Measurements from ENCODE around the gene FOXP1. TPM values are rescaled to one million over a fixed set of nuclear protein-coding genes. Genes with fewer than 3 reads are reported as not detected.

The FOXP1 gene
- total RNA-seq, 2 donors from 2014 or later, result 41.7 to 94.3 TPM

- H3K9me3 ChIP-seq (ENCODE audit: control insufficient read depth, low read length), result peaks cover 17% of the 10 kb centered on the region
- no peak for TF ChIP-seq CTCF (conservative IDR thresholded peaks at IDR 0.05)
- WGBS, 2 experiments (ENCODE audit: insufficient coverage in 1 of 2, insufficient read length in 1 of 2), result 91 to 100% methylated on average over 2 to 3 of the region's 3 CpGs
- peaks cover 35% of the 10 kb centered on the region for H3K36me3 Mint-ChIP-seq (ENCODE audit: low read depth)
- no peak overlapping the region for H3K27ac ChIP-seq (ENCODE audit: low read depth, low read length)
- peaks cover 4% of the 10 kb centered on the region for H3K4me1 ChIP-seq (ENCODE audit: control insufficient read depth, insufficient read depth, low read length)
- no peak overlapping the region for H3K9ac ChIP-seq (ENCODE audit: extremely low read depth, low read length, poor library complexity, severe bottlenecking)
- H3K27me3 Mint-ChIP-seq (ENCODE audit: insufficient read depth), result no peaks in the 10 kb centered on the region
- H3K9me3 Mint-ChIP-seq, result peaks cover 16% of the 10 kb centered on the region
- H3K36me3 ChIP-seq (ENCODE audit: control insufficient read depth, insufficient read depth, low read length), result no peaks in the 10 kb centered on the region
- H3K27ac Mint-ChIP-seq, result no peak overlapping the region
- DNase-seq, result no peak
- H3K27me3 ChIP-seq (ENCODE audit: control insufficient read depth, insufficient read depth, low read length, poor library complexity, severe bottlenecking), result no peaks in the 10 kb centered on the region
- no peak overlapping the region for H3K4me3 Mint-ChIP-seq
- no peak overlapping the region for H3K4me3 ChIP-seq (ENCODE audit: low read length)
- peaks cover 18% of the 10 kb centered on the region for H3K4me1 Mint-ChIP-seq
Observed at GRCh38 chr3:71490692-71491091, 92.8 kb downstream of the FOXP1 start.

DNA sequence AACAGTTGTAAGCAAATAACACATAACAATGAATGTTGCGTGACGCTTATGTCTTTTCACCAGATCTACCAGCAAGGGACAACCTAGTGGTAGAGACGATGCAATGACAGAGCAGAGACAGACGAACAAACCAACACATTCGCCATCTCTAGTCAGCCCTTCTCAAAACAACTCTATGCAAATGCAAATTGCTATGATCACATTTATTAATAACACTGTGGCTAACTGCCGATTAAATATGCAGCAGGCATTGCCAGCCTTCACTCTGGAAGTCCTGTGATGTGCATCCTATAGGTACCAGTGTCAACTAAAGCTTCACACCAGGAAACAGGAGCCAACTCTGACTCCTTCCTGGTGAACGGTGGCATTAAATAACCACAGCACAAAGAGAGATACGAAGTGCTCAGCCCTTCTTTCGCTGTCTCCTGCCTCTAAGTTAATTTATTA lies 94.2 kb downstream of the FOXP1 start:
- peak; percentile 37 for TF ChIP-seq CTCF (conservative IDR thresholded peaks at IDR 0.05)
- no peak overlapping the region for H3K4me3 Mint-ChIP-seq
- H3K27me3 Mint-ChIP-seq (ENCODE audit: insufficient read depth), result no peaks in the 10 kb centered on the region
- peaks cover 4% of the 10 kb centered on the region for H3K4me1 ChIP-seq (ENCODE audit: control insufficient read depth, insufficient read depth, low read length)
- H3K27ac ChIP-seq (ENCODE audit: low read depth, low read length), result no peak overlapping the region
- peaks cover 16% of the 10 kb centered on the region for H3K9me3 Mint-ChIP-seq
- H3K36me3 ChIP-seq (ENCODE audit: control insufficient read depth, insufficient read depth, low read length), result no peaks in the 10 kb centered on the region
- 90 to 95% methylated on average over 7 to 9 of the region's 9 CpGs for WGBS, 2 experiments (ENCODE audit: insufficient coverage in 1 of 2, insufficient read length in 1 of 2)
- H3K4me3 ChIP-seq (ENCODE audit: low read length), result no peak overlapping the region
- peaks cover 11% of the 10 kb centered on the region for H3K4me1 Mint-ChIP-seq
- peaks cover 17% of the 10 kb centered on the region for H3K9me3 ChIP-seq (ENCODE audit: control insufficient read depth, low read length)
- no peak overlapping the region for H3K9ac ChIP-seq (ENCODE audit: extremely low read depth, low read length, poor library complexity, severe bottlenecking)
- no peak for DNase-seq
- H3K27ac Mint-ChIP-seq, result no peak overlapping the region
- peaks cover 35% of the 10 kb centered on the region for H3K36me3 Mint-ChIP-seq (ENCODE audit: low read depth)
- H3K27me3 ChIP-seq (ENCODE audit: control insufficient read depth, insufficient read depth, low read length, poor library complexity, severe bottlenecking), result no peaks in the 10 kb centered on the region

DNA sequence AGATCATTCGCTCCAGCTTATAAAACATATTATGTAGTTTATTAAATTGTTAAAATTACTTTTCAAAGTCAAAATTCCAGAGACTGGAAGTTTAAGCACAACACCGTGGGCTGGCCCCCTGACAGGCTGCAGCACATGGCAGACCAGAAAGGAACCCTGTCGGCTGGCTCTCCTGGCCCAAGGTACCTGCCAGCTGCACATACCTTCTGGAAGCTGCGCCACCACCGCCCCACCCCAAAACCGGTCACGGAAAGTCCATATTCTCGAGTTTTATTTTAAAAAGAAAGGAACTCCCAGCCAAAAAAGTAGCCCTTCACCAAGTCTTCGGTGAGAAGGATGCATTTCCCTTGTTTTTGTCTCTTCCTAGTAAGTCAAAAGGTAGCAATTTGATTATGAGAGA lies 94.6 kb downstream of the FOXP1 start:
- DNase-seq, result no peak
- no peak overlapping the region for H3K27ac Mint-ChIP-seq
- Histone ChIP-seq H3K36me3 (ENCODE audit: control insufficient read depth, insufficient read depth, low read length) (no peaks in the 10 kb centered on the region), H3K9ac (ENCODE audit: extremely low read depth, low read length, poor library complexity, severe bottlenecking) (no peak overlapping the region), H3K4me1 (ENCODE audit: control insufficient read depth, insufficient read depth, low read length) (peaks cover 4% of the 10 kb centered on the region), H3K9me3 (ENCODE audit: control insufficient read depth, low read length) (peaks cover 17% of the 10 kb centered on the region), H3K4me3 (ENCODE audit: low read length) (no peak overlapping the region), H3K27ac (ENCODE audit: low read depth, low read length) (no peak overlapping the region), H3K27me3 (ENCODE audit: control insufficient read depth, insufficient read depth, low read length, poor library complexity, severe bottlenecking) (no peaks in the 10 kb centered on the region)
- TF ChIP-seq CTCF (conservative IDR thresholded peaks at IDR 0.05), result no peak
- H3K4me1 Mint-ChIP-seq, result peaks cover 11% of the 10 kb centered on the region
- H3K27me3 Mint-ChIP-seq (ENCODE audit: insufficient read depth), result no peaks in the 10 kb centered on the region
- H3K36me3 Mint-ChIP-seq (ENCODE audit: low read depth), result peaks cover 35% of the 10 kb centered on the region
- WGBS, 2 experiments (ENCODE audit: insufficient coverage in 1 of 2, insufficient read length in 1 of 2), result 89 to 95% methylated on average over 7 to 9 of the region's 9 CpGs
- no peak overlapping the region for H3K4me3 Mint-ChIP-seq
- peaks cover 16% of the 10 kb centered on the region for H3K9me3 Mint-ChIP-seq
